Measurements from ENCODE around the gene DDIT3.

GRCh38 chr12:57552306-57552651, 32.0 kb upstream of the DDIT3 start:
- no peak for TF ChIP-seq POLR2AphosphoS5 (IDR thresholded peaks at IDR 0.05)
- TF ChIP-seq POLR2A (IDR thresholded peaks at IDR 0.05) = no peak

All from spleen (tissue), 3 donors.